Kidney tubule cell (primary cell): Measurements from ENCODE around the gene SLC18A3.

Source experiments
- DNase-seq: peaks from one replicate; pipeline ENCODE4 v3.0.0-alpha.2; 2018; ENCODE audit warnings: low spot score

SLC18A3 gene

GRCh38 chr10:49610114-49610457 lies at the start of gene SLC18A3:
SLC18A3 (plus strand) TSS chr10:49610310; CDS start chr10:49610741, 431 bp downstream.
- no peak for DNase-seq

- DNase-seq = no peak
Measured at GRCh38 chr10:49560526-49560925, 49.6 kb upstream of the SLC18A3 start.

DNA sequence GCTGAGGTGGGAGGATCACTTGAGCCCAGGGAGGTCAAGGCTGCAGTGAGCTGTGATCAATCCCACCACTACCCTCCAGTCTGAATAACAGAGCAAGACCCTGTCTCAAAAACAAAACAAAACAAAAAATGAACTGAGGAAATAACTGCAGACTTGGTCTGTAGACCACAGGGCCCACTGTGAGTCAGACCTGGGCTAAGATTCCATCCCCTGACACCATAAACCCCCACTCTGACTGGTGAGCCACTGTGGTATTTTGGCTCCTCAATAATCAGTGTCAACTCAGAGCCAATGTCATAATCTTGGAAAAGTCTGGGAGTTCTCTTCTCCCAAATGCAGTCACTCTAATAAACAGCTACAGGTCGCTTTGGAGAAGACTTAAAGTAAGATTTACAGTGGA lies 47.2 kb upstream of the SLC18A3 start:
- DNase-seq = no peak

DNA sequence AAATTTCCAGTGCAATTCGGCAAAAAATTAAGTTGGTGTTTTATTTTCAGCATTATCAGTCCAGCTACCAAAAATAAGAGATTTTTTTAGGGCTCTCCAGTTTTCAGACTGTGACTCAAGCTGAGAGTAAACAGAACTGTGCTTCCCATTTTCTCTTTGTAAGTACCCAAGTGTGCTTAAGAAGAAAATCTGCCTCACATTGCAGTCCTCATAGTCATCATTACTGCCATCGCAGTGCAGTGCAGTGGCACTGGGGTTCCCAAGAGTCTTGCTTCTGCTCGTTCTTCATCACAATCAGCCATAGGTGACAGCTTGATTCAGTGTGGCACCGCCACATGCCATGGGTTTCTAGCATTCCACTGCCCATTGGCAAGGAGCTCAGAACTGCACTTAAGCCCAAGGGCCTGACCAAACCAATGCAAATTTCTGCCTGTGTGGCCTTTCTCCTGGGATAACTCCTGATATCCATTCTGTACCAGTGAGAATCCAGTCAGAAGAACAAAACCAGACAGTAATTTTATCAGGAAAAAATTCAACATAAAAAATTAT lies 45.6 kb upstream of the SLC18A3 start:
- no peak for DNase-seq

GRCh38 chr10:49567810-49568209 lies 42.3 kb upstream of the SLC18A3 start:
- DNase-seq = no peak

GRCh38 chr10:49568235-49568634 lies 41.9 kb upstream of the SLC18A3 start:
- DNase-seq = no peak

GRCh38 chr10:49569031-49569631 lies 41.0 kb upstream of the SLC18A3 start:
- no peak for DNase-seq

- DNase-seq = peak; percentile 14
Measured at GRCh38 chr10:49571388-49571787, 38.7 kb upstream of the SLC18A3 start.

DNA sequence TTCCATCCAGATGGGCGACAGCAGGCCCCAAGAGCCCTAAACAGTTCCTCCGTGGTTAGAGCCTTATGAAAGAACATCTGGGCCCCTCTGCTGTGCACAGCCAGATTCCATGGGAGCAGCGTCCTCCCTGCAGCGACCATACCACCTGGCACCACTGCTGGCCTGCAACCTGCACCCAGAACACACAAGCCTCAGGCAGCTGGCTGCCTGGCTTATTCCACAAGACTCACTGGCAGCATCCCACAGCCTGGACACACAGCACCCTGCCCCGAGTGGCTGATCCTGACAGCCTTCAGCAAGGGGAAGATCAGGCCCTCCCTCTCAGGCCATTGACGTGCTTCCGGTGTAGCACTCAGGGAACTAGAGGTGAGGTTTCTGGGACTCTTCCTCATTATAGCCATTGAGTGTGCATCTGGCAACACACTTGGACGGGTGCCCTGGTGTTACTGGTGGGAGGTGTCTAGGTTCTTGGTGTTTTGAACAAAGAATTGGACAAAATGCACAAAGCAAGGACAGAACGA lies 37.5 kb upstream of the SLC18A3 start:
- DNase-seq = no peak

DNA sequence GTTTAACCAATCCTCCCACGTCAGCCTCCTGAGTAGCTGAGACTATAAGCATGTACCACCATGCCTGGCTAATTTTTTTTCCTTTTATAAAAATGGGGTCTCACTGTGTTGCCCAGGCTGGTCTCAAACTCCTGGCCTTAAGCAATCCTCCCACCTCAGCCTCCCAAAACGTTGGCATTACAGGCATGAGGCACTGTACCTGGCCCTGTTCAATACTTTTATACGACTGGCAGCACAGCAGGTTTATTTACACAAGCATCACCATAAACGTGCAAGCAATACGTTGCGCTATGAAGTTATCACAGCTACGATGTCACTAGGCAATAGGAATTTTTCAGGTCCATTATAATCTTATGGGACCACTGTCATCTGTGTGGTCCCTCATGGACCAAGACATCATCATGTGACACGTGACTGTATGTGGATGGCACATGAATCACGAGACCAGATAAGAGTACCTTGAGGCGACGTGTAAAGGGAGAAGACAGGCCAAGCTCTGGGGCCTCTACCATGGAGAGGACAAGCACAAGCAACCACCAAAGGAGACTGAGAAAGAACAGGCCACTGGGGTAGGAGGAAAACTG lies 34.5 kb upstream of the SLC18A3 start:
- DNase-seq = no peak

DNA sequence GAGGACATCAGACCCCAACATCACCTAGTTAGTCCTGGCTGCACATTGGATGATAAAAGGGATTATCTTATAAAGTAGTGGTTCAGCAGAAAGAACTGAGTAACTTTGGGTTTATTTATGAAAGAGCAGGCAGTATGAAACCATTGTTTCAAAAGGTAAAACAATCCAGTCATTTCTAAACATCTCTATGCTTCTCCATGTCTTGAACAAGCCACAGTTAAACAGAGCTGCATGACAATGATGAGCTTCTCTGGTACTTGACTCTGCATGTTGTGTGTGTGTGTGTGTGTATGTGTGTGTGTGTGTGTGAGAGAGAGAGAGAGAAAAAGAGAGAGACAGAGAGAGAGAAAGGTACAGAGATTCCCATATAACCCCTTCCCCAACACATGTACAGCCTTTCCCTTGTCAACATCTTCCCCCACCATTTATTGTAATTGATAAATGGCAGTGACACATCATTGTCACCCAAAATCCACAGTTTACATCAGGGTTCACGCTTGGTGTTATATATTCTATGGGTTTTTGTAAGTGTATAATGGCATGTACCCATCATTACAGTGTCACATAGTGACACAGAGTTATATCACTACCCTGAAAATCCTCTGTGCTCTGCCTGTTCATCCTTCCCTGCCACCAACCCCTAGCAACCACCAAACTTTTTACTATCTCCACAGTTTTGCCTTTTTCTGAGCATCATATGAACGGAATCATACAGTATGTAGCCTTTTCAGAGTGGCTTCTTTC lies 32.8 kb upstream of the SLC18A3 start:
- no peak for DNase-seq

GRCh38 chr10:49578392-49578791 lies 31.7 kb upstream of the SLC18A3 start:
- DNase-seq = no peak

DNA sequence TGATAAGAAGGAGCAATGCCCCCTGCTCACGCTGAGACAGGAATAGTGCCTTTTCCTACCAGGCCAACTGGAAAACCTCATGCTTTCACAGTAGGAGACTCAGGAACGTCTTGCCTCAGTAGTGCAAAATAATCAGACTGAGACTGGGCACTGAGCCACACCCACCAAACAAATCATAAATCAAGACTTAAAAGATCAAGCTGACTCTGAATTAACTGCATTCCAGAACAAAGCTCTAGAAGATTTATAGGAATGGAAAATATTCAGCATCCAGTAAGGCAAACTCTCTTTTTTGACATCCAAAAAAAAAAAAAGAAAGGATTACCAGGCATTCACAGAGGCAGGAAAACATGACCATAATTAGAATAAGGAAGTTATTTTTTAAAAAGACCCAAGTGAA lies 30.5 kb upstream of the SLC18A3 start:
- DNase-seq = no peak

- DNase-seq = peak; percentile 43
Measured at GRCh38 chr10:49585387-49585786, 24.7 kb upstream of the SLC18A3 start.

DNA sequence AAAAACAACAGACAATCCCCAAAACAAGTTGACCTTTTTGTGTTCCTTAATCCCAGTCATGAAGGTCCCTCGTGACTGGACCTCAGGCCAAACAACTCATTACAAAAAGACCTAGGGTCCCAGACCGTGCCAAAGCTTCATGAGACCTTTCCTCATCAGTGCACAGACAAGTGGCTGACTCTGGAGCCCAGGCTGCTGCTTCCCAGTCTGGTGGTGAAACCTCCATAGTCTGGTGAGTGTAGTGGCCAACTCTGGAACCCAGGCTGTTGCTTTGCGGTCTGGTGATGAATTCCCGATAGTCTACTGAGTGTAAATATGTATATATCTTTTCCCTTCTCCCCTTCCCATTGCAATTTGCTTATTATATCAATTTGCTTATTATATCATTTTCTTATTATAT lies 22.1 kb upstream of the SLC18A3 start:
- no peak for DNase-seq

- peak; percentile 72 for DNase-seq
Measured at GRCh38 chr10:49592726-49593563, 17.2 kb upstream of the SLC18A3 start.

- DNase-seq = no peak
Measured at GRCh38 chr10:49593564-49593875, 16.6 kb upstream of the SLC18A3 start.

GRCh38 chr10:49593998-49594397 lies 16.1 kb upstream of the SLC18A3 start:
- DNase-seq = no peak

GRCh38 chr10:49594594-49594993 lies 15.5 kb upstream of the SLC18A3 start:
- DNase-seq = peak; percentile 61

- DNase-seq = no peak
Measured at GRCh38 chr10:49595003-49595712, 15.0 kb upstream of the SLC18A3 start.

GRCh38 chr10:49595713-49596492 lies 14.2 kb upstream of the SLC18A3 start:
- peak; percentile 47 for DNase-seq
